MM.1S (cell line): ENCODE measurements around the gene F10.

Source experiments
- DNase-seq: peaks from one replicate; pipeline ENCODE4 v3.0.0-alpha.2; 2015
- H2AFZ ChIP-seq: fragments of 300-600 bp; sonication (generic); 2 replicates; pipeline ENCODE4 v1.6.0; 2016; ENCODE audit warnings: antibody characterized with exemption, low read length
- H3F3A ChIP-seq: fragments of 300-600 bp; sonication (generic); 2 replicates; pipeline ENCODE4 v1.6.1; 2016; ENCODE audit warnings: mild to moderate bottlenecking, antibody characterized with exemption, low read length, moderate library complexity, mixed read lengths; ENCODE audit not compliant: insufficient read depth
- H3K27ac ChIP-seq: fragments of 300-600 bp; sonication (generic); 2 replicates; pipeline ENCODE4 v1.5.1; 2016; ENCODE audit warnings: mild to moderate bottlenecking, low read length
- H3K27me3 ChIP-seq: fragments of 300-600 bp; sonication (generic); replicated peaks from 2 replicates; pipeline ENCODE4 v1.6.0; 2016; ENCODE audit warnings: low read length; ENCODE audit not compliant: insufficient read depth
- H3K36me3 ChIP-seq: fragments of 300-600 bp; sonication (generic); replicated peaks from 2 replicates; pipeline ENCODE4 v1.6.1; 2016; ENCODE audit warnings: mild to moderate bottlenecking, low read length, mixed read lengths; ENCODE audit not compliant: insufficient read depth
- H3K4me1 ChIP-seq: fragments of 300-600 bp; sonication (generic); 2 replicates; pipeline ENCODE4 v1.6.1; 2016; ENCODE audit warnings: low read length, mixed read lengths
- H3K4me2 ChIP-seq: fragments of 300-600 bp; sonication (generic); 2 replicates; pipeline ENCODE4 v1.6.0; 2016; ENCODE audit warnings: low read depth, low read length
- H3K4me3 ChIP-seq: fragments of 300-600 bp; sonication (generic); 2 replicates; pipeline ENCODE4 v1.5.1; 2016; ENCODE audit warnings: low read length, mixed read lengths
- H3K79me2 ChIP-seq: fragments of 300-600 bp; sonication (generic); 2 replicates; pipeline ENCODE4 v1.6.1; 2016; ENCODE audit warnings: mixed run types, low read length, mixed read lengths
- H3K9ac ChIP-seq: fragments of 300-600 bp; sonication (generic); 2 replicates; pipeline ENCODE4 v1.6.1; 2016; ENCODE audit warnings: low read length, mixed read lengths
- H3K9me2 ChIP-seq: fragments of 300-600 bp; sonication (generic); replicated peaks from 2 replicates; pipeline ENCODE4 v1.6.1; 2016; ENCODE audit warnings: mild to moderate bottlenecking, low read length, mixed read lengths; ENCODE audit not compliant: insufficient read depth
- H3K9me3 ChIP-seq: fragments of 300-600 bp; sonication (generic); replicated peaks from 2 replicates; pipeline ENCODE4 v1.6.1; 2016; ENCODE audit warnings: mild to moderate bottlenecking, low read length, mixed read lengths; ENCODE audit not compliant: insufficient read depth
- H4K20me1 ChIP-seq: fragments of 300-600 bp; sonication (generic); 2 replicates; pipeline ENCODE4 v1.6.1; 2016; ENCODE audit warnings: mild to moderate bottlenecking, low read length, moderate library complexity, mixed read lengths; ENCODE audit not compliant: insufficient read depth
- CTCF ChIP-seq: fragments of 300-600 bp; sonication (generic); IDR thresholded peaks from 2 replicates; pipeline ENCODE4 v1.5.1; 2016; ENCODE audit warnings: antibody characterized with exemption, low read length, mixed read lengths
- EZH2 ChIP-seq: fragments of 300-600 bp; sonication (generic); optimal IDR thresholded peaks from 2 replicates; pipeline ENCODE3; 2017; ENCODE audit warnings: low read depth, mild to moderate bottlenecking, antibody characterized with exemption, low read length, mixed read lengths
- EZH2phosphoT487 ChIP-seq: fragments of 300-600 bp; sonication (generic); IDR thresholded peaks from 2 replicates; pipeline ENCODE4 v1.6.1; 2018; ENCODE audit warnings: antibody characterized with exemption, low read length

F10 gene

GRCh38 chr13:113115363-113116205 is 7.0 kb upstream of the F10 start:
- Histone ChIP-seq H3K4me1 (no peaks in the 10 kb centered on the region), H3K9ac (no peak overlapping the region), H2AFZ (no peak overlapping the region), H3K27me3 (peaks cover 76% of the 10 kb centered on the region), H4K20me1 (no peaks in the 10 kb centered on the region), H3K9me3 (no peaks in the 10 kb centered on the region), H3K9me2 (no peaks in the 10 kb centered on the region), H3K4me2 (no peak overlapping the region), H3K4me3 (no peak overlapping the region), H3K79me2 (no peaks in the 10 kb centered on the region), H3K36me3 (no peaks in the 10 kb centered on the region), H3F3A (no peaks in the 10 kb centered on the region), H3K27ac (no peak overlapping the region)
- TF ChIP-seq EZH2phosphoT487 = no peak
- no peak for TF ChIP-seq EZH2
- TF ChIP-seq CTCF = no peak
- no peak for DNase-seq

DNA sequence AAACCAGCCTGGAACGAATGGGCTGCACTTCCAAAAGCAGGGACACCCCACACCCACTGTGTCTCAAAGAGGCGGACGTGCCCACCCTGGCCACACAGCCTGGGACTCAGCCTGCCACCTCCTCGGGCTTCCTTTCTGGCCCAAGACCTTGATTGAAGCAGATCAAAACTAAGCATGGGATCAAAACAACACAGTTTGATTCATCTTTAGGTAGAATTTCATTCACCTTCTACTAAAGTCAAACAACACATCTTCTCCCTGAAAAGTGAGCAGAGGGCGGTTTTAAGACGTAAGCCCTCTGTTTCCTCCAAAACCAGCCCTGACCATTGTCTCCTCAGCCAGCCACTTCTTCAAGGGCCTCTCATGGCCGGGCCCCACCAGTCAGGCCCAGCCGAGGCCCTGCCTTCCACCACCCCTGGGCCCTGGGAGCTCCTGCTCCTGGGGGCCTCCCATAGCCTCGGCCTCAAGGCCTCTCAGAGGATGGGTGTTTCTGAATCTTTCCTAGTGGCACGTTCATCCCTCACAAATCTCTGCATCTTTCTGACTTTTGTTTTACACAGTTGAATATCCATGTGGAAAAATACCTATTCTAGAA is 6.3 kb upstream of the F10 start:
- Histone ChIP-seq H3K27ac (no peak overlapping the region), H3K27me3 (peaks cover 83% of the 10 kb centered on the region)
- no peak for DNase-seq

GRCh38 chr13:113116871-113117271 is 5.7 kb upstream of the F10 start:
- Histone ChIP-seq H3K9me2 (no peaks in the 10 kb centered on the region), H3K4me2 (no peak overlapping the region), H3K27ac (no peak overlapping the region), H3K4me1 (no peaks in the 10 kb centered on the region), H3K9me3 (no peaks in the 10 kb centered on the region), H3F3A (no peaks in the 10 kb centered on the region), H3K36me3 (no peaks in the 10 kb centered on the region), H3K27me3 (peaks cover 89% of the 10 kb centered on the region), H3K79me2 (no peaks in the 10 kb centered on the region), H3K4me3 (no peak overlapping the region), H4K20me1 (no peaks in the 10 kb centered on the region), H2AFZ (no peak overlapping the region), H3K9ac (no peak overlapping the region)
- no peak for DNase-seq
- TF ChIP-seq EZH2phosphoT487 (no peak), EZH2 (no peak), CTCF (no peak)

More for the DNA sequence above, 6.3 kb upstream of the F10 start:
- no peaks in the 10 kb centered on the region for H3F3A ChIP-seq
- no peak overlapping the region for H2AFZ ChIP-seq
- H3K79me2 ChIP-seq = no peaks in the 10 kb centered on the region
- H3K36me3 ChIP-seq = no peaks in the 10 kb centered on the region
- no peak overlapping the region for H3K4me2 ChIP-seq
- no peaks in the 10 kb centered on the region for H3K4me1 ChIP-seq
- TF ChIP-seq CTCF (no peak), EZH2 (no peak), EZH2phosphoT487 (no peak)
- H3K9me2 ChIP-seq = no peaks in the 10 kb centered on the region
- H3K4me3 ChIP-seq = no peak overlapping the region
- no peaks in the 10 kb centered on the region for H3K9me3 ChIP-seq
- H3K9ac ChIP-seq = no peak overlapping the region
- H4K20me1 ChIP-seq = no peaks in the 10 kb centered on the region
